G401.6 (cell line): ENCODE data around the gene NOS1AP.
"Not testable (repeated sequence)": the region's sequence is repeated elsewhere in the genome, so short reads cannot be mapped to it uniquely, and the experiment has no call there.

ENCODE experiments used
- FAIRE-seq: peaks from 2 replicates; lab custom pipeline; 2012; peaks lifted over from hg19 to GRCh38; lab: Jason Lieb, UNC

The NOS1AP gene

GRCh38 chr1:162169031-162169790 is 99.7 kb downstream of the NOS1AP start:
- FAIRE-seq: no peak

GRCh38 chr1:162171111-162171510 is 101.6 kb downstream of the NOS1AP start:
- FAIRE-seq: no peak

GRCh38 chr1:162172311-162173102 is 103.0 kb downstream of the NOS1AP start:
- no peak for FAIRE-seq

GRCh38 chr1:162173607-162174006 is 104.1 kb downstream of the NOS1AP start:
- not testable (repeated sequence) for FAIRE-seq

GRCh38 chr1:162174027-162174426 is 104.5 kb downstream of the NOS1AP start:
- not testable (repeated sequence) for FAIRE-seq

- FAIRE-seq: no peak
Observed at GRCh38 chr1:162175379-162176081, 106.0 kb downstream of the NOS1AP start.

- FAIRE-seq: no peak
Observed at GRCh38 chr1:162177126-162177525, 107.6 kb downstream of the NOS1AP start.

- FAIRE-seq: no peak
Observed at GRCh38 chr1:162178432-162178831, 108.9 kb downstream of the NOS1AP start.

GRCh38 chr1:162179121-162179520 is 109.6 kb downstream of the NOS1AP start:
- FAIRE-seq: no peak

GRCh38 chr1:162180813-162181212 is 111.3 kb downstream of the NOS1AP start:
- no peak for FAIRE-seq

- FAIRE-seq: no peak
Observed at GRCh38 chr1:162182090-162182489, 112.6 kb downstream of the NOS1AP start.

- FAIRE-seq: no peak
Observed at GRCh38 chr1:162185314-162186025, 116.0 kb downstream of the NOS1AP start.

GRCh38 chr1:162186026-162186374 is 116.5 kb downstream of the NOS1AP start:
- FAIRE-seq: no peak

GRCh38 chr1:162186406-162186805 is 116.9 kb downstream of the NOS1AP start:
- no peak for FAIRE-seq

- FAIRE-seq: no peak
Observed at GRCh38 chr1:162187687-162188276, 118.3 kb downstream of the NOS1AP start.

- no peak for FAIRE-seq
Observed at GRCh38 chr1:162189345-162189744, 119.9 kb downstream of the NOS1AP start.

- no peak for FAIRE-seq
Observed at GRCh38 chr1:162191396-162192305, 122.2 kb downstream of the NOS1AP start.

- FAIRE-seq: no peak
Observed at GRCh38 chr1:162192306-162192678, 122.8 kb downstream of the NOS1AP start.

- no peak for FAIRE-seq
Observed at GRCh38 chr1:162192763-162193162, 123.3 kb downstream of the NOS1AP start.

- no peak for FAIRE-seq
Observed at GRCh38 chr1:162193221-162193620, 123.7 kb downstream of the NOS1AP start.

GRCh38 chr1:162193815-162194214 is 124.3 kb downstream of the NOS1AP start:
- FAIRE-seq: no peak
